Thyroid gland (tissue), 4 donors: Measurements from ENCODE around the gene POLD1.

Experiments used
- CTCF ChIP-seq, 6 experiments: fragments of 200-600 bp in 3 of 6; fragments of 450-650 bp in 3 of 6; sonication (generic) in 3 of 6; IDR thresholded peaks; one replicate each; pipeline ENCODE4 v1.5.1; 2016 to 2019; ENCODE audit warnings: antibody characterized with exemption in 6 of 6, mild to moderate bottlenecking in 2 of 6, inconsistent platforms in 1 of 6, moderate library complexity in 1 of 6
- POLR2A ChIP-seq, 2 donors: fragments of 450-650 bp; IDR thresholded peaks; one replicate each; pipeline ENCODE4 v1.6.1; 2017; ENCODE audit warnings: antibody characterized with exemption in 2 of 2, mild to moderate bottlenecking in 2 of 2, moderate library complexity in 1 of 2

- no peak for TF ChIP-seq CTCF (IDR thresholded peaks at IDR 0.05)
- no peak for TF ChIP-seq POLR2A (IDR thresholded peaks at IDR 0.05)
Observed at GRCh38 chr19:50455992-50456391, 71.8 kb downstream of the POLD1 start.
